ENCODE data around the gene COX17.
A peak's percentile ranks its signal among the peaks of the same experiment; 100 is the strongest.

The COX17 gene

DNA sequence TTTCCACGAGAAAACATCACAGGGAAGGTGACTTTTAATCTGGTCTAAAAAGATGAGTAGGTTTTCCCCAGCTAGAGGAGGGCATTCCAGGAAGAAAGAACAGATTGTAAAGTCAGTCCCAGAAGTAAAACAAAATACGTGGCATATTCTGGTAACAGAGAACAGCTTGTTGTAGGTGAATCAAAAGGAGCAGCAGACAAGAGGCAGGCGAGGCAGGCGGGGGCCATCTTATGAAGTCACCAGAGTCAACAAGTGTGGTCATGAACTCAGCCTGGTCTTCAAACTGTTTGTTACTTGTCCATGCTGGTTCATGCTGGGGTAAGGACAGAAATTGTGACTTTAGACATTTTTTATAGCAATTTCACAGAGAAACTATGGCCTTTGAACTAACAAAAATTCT lies 12.8 kb downstream of the COX17 start:
- no peak overlapping the region for H3K4me3 ChIP-seq (ENCODE audit: low read length)
- TF ChIP-seq, protein P1, sequence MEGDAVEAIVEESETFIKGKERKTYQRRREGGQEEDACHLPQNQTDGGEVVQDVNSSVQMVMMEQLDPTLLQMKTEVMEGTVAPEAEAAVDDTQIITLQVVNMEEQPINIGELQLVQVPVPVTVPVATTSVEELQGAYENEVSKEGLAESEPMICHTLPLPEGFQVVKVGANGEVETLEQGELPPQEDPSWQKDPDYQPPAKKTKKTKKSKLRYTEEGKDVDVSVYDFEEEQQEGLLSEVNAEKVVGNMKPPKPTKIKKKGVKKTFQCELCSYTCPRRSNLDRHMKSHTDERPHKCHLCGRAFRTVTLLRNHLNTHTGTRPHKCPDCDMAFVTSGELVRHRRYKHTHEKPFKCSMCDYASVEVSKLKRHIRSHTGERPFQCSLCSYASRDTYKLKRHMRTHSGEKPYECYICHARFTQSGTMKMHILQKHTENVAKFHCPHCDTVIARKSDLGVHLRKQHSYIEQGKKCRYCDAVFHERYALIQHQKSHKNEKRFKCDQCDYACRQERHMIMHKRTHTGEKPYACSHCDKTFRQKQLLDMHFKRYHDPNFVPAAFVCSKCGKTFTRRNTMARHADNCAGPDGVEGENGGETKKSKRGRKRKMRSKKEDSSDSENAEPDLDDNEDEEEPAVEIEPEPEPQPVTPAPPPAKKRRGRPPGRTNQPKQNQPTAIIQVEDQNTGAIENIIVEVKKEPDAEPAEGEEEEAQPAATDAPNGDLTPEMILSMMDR (conservative IDR thresholded peaks at IDR 0.05; ENCODE audit: low read length), result no peak
- DNase-seq (ENCODE audit: low read depth), result no peak

DNA sequence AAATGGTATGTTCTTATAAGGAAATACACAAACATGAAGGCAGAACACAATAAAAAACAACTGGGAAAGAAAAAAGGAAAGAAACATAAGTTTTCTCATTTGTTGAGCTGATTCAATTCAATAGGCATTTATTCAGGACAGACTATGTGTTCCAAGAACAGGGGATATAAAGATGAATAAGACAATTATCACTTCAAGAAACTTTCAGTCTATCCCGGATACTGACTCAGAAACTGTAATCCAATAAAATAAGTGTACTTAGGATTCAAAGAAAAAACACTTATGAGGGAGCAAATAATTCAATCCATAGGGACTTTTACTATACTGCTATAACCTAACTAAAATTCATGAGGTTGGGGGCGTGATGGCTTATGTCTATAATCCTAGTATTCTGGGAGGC lies 13.3 kb downstream of the COX17 start:
- DNase-seq (ENCODE audit: low read depth), result peak; percentile 27
- H3K4me3 ChIP-seq (ENCODE audit: low read length), result no peak overlapping the region
- TF ChIP-seq, protein P1 (conservative IDR thresholded peaks at IDR 0.05; ENCODE audit: low read length), result no peak

GRCh38 chr3:119662604-119663373 lies 14.4 kb downstream of the COX17 start:
- TF ChIP-seq, protein P1 (conservative IDR thresholded peaks at IDR 0.05; ENCODE audit: low read length), result peak; percentile 34
- DNase-seq (ENCODE audit: low read depth), result peak; percentile 55
- H3K4me3 ChIP-seq (ENCODE audit: low read length), result no peak overlapping the region

DNA sequence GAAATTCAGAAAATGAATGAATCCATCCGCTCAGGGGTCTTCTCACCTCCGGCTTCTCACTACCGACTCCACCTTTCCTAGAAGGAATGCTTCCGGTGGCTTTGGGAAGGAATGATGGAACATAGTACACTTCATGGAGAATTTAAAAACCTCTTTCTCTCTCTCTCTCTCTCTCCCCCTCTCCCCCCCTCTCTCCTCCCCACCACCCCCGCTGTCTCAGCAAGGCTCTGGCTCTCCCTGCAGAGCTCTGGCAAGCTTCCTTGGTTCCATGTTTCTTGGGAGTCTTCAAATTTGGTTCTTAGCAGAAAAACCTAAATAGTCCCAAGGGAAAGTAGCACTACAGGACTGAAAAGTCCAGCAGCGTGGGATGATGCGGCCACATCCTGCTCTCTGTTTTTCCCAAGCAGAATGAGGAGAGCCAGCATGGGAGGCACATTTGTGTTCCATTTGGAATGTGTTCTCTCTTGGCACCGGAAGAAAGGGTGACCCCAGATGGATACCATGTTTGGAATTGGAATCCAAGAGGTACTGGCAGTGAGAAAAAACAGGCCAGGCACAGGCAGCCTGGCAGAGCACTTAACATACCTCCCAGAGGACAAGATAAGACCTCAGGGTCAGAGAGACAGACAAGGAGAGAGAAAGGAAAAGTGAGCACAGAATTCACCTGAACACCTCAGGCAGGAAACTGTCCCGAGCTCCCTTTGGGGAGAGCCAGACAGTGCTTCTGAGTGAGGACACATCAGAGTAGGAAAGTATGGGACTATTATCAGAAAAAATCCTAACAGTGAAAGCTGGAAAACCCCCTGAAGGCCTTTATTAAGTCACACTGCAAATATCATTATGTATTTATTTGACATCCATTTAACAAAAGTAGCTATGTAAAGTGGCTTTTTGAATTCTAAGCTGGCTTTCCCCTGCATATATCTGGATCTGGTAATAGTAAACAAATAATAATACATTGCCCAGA lies 16.4 kb downstream of the COX17 start, which contains the start of gene POPDC2:
Gene POPDC2, minus strand, starts transcription at position 116 of the 967 bp plus-strand sequence. CDS start 166 bp downstream, outside the sequence.
- TF ChIP-seq, protein P1 (conservative IDR thresholded peaks at IDR 0.05; ENCODE audit: low read length), result no peak
- no peak within 1 kb of the TSS for H3K4me3 ChIP-seq (ENCODE audit: low read length)
- DNase-seq (ENCODE audit: low read depth), result peak; percentile 61

DNA sequence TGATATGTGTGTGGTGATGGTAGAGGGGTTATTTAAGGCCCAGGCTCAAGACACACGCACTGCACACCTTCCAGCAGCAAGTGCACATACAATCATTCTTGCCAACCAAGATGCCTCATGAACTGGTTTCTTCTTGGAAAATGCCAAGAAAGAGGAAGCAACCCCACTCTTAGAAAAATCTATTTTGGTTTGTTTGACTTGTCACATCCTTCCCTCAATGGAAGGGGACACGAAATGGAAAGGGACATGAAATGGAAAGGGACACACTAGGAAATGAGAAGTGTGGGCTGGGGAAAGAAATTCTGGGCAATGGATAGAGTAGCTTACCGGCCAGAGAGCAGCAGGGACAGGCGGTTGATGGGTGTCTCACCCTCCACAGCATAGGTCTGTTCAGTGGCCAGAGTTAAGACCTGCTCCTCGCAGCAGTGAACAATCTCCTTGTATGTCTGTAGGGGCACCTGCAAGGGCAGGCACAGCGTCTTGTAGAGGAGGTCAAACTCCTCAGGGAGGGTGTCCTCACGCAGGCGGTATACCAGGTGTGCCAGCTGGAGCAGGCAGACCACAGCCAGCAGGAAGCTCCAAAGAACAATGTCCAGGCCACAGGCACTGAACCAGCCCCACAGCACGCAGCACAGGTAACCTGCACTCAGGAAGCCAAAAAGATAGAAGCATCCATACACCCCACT lies 17.5 kb downstream of the COX17 start:
- no peak for DNase-seq (ENCODE audit: low read depth)
- H3K4me3 ChIP-seq (ENCODE audit: low read length), result no peak overlapping the region
- TF ChIP-seq, protein P1 (conservative IDR thresholded peaks at IDR 0.05; ENCODE audit: low read length), result no peak

DNA sequence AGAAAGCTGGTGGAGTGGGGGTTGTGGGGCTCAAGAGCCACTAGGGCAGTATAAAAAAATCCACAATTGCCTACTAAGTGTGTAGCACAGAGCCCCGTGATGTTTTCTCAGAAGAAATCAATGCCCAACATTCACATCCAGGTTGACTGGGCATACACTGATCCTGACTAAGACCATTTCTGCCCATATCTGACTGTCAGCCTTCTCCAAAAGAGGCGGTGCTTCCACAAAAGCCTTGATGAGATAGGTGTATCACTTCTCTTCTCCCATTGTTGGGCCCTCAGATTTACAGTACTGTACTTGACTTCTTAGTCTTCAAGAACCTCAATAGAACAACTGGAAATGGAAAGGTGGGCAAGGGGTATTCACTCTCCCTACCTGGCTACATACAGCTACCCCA lies 18.2 kb downstream of the COX17 start:
- TF ChIP-seq, protein P1 (conservative IDR thresholded peaks at IDR 0.05; ENCODE audit: low read length), result no peak
- DNase-seq (ENCODE audit: low read depth), result no peak
- H3K4me3 ChIP-seq (ENCODE audit: low read length), result no peak overlapping the region
